Measurements from ENCODE around the gene EPB41L3.

Gene EPB41L3

GRCh38 chr18:5398269-5398668 lies 145.5 kb downstream of the EPB41L3 start:
- no peak for FAIRE-seq

GRCh38 chr18:5397102-5397501 lies 146.7 kb downstream of the EPB41L3 start:
- FAIRE-seq: no peak

GRCh38 chr18:5395860-5396448 lies 147.8 kb downstream of the EPB41L3 start:
- FAIRE-seq: no peak

GRCh38 chr18:5393779-5394178 lies 150.0 kb downstream of the EPB41L3 start:
- FAIRE-seq: no peak

GRCh38 chr18:5391409-5391808 lies 152.4 kb downstream of the EPB41L3 start:
- no peak for FAIRE-seq

GRCh38 chr18:5389356-5389755 lies 154.4 kb downstream of the EPB41L3 start:
- FAIRE-seq: no peak

- FAIRE-seq: no peak
Observed at GRCh38 chr18:5388896-5389295, 154.9 kb downstream of the EPB41L3 start.

GRCh38 chr18:5380586-5380985 lies 163.2 kb downstream of the EPB41L3 start:
- FAIRE-seq: no peak

GRCh38 chr18:5376986-5377385 lies 166.8 kb downstream of the EPB41L3 start:
- FAIRE-seq: no peak

GRCh38 chr18:5370332-5370731 lies 173.5 kb downstream of the EPB41L3 start:
- FAIRE-seq: no peak

GRCh38 chr18:5369513-5369912 lies 174.3 kb downstream of the EPB41L3 start:
- no peak for FAIRE-seq

- FAIRE-seq: no peak
Observed at GRCh38 chr18:5365443-5365842, 178.4 kb downstream of the EPB41L3 start.

- FAIRE-seq: no peak
Observed at GRCh38 chr18:5350636-5351035, 193.2 kb downstream of the EPB41L3 start.
